Activated CD4-positive, alpha-beta T cell treated with anti-CD3 and anti-CD28 coated beads for 36 hours (primary cell): Measurements from ENCODE around the gene ARHGEF28. TPM values are rescaled to one million over a fixed set of nuclear protein-coding genes. Genes with fewer than 3 reads are reported as not detected.

Source experiments
- ATAC-seq: fragments of 200-7000 bp; cut with Tn5 transposase; one replicate; pipeline ENCODE4 v1.10.0; 2021; ENCODE audit warnings: mild to moderate bottlenecking, moderate library complexity
- CTCF ChIA-PET: fragments of 350-600 bp; sonication (Branson Sonifier 250); formaldehyde crosslinking; loops from one replicate; lab custom pipeline; 2021; ENCODE audit warnings: antibody characterized with exemption; lab: Charles Lee
- POLR2A ChIA-PET: fragments of 350-600 bp; sonication (Branson Sonifier 250); formaldehyde crosslinking; loops from one replicate; lab custom pipeline; 2021; ENCODE audit warnings: antibody characterized with exemption, inconsistent platforms; lab: Charles Lee
- DNase-seq: peaks from one replicate; pipeline ENCODE4 v3.0.0-alpha.2; 2020
- H3K27ac Mint-ChIP-seq: one replicate; pipeline ENCODE4 v1.8.0; 2021; ENCODE audit warnings: mixed read lengths
- H3K27me3 Mint-ChIP-seq: one replicate; pipeline ENCODE4 v1.8.0; 2021; ENCODE audit warnings: mixed read lengths
- H3K36me3 Mint-ChIP-seq: one replicate; pipeline ENCODE4 v1.8.0; 2021; ENCODE audit warnings: low read depth, mixed read lengths
- H3K4me1 Mint-ChIP-seq: one replicate; pipeline ENCODE4 v1.8.0; 2021; ENCODE audit warnings: mixed read lengths
- H3K4me3 Mint-ChIP-seq: one replicate; pipeline ENCODE4 v1.8.0; 2021; ENCODE audit warnings: mild to moderate bottlenecking, moderate library complexity, mixed read lengths
- H3K9me3 Mint-ChIP-seq: one replicate; pipeline ENCODE4 v1.8.0; 2021; ENCODE audit warnings: low read depth, mixed read lengths
- intact Hi-C, 2 experiments: fragments of 100-400 bp; cut with DNase I in 1 of 2; cut with micrococcal nuclease in 1 of 2; formaldehyde crosslinking; loops; one replicate each; pipeline versions ENCODE4 v1.14.2 to v1.15.1; 2022 to 2024; cut with DNase I, micrococcal nuclease
- total RNA-seq, 2 experiments: library from RNA; stranded (reverse); gene quantifications; one replicate each; pipeline ENCODE4 v1.2.3, GENCODE V29; 2021

Gene ARHGEF28
- total RNA-seq, 2 experiments from 2014 or later: 0.02 to 0.18 TPM

- H3K36me3 Mint-ChIP-seq: no peaks in the 10 kb centered on the region
- H3K27ac Mint-ChIP-seq: no peak overlapping the region
- ChIA-PET CTCF (interaction anchor here (1.6 kb wide), 1 partner anchor 56 kb away, joined by 4 read pairs; no protein-coding TSS in a partner anchor), POLR2A (interaction anchor here (0.6 kb wide), 1 partner anchor 422 kb away, joined by 3 read pairs; no protein-coding TSS in a partner anchor)
- intact Hi-C loops: loop anchor here in 1 of 2 experiments (1.0 kb wide), 1 partner anchor 703 kb away; no protein-coding TSS in a partner anchor
- no peak overlapping the region for H3K4me3 Mint-ChIP-seq
- peaks cover 16% of the 10 kb centered on the region for H3K27me3 Mint-ChIP-seq
- ATAC-seq (no peak), DNase-seq (peak; percentile 56)
- peaks cover 5% of the 10 kb centered on the region for H3K9me3 Mint-ChIP-seq
- no peaks in the 10 kb centered on the region for H3K4me1 Mint-ChIP-seq
Measured at GRCh38 chr5:73945505-73945904, 319.5 kb downstream of the ARHGEF28 start.

GRCh38 chr5:73946278-73946677, 320.3 kb downstream of the ARHGEF28 start:
- ChIA-PET CTCF (interaction anchor here (0.6 to 1.6 kb wide), 7 partner anchors 13 to 754 kb away, joined by 3 to 4 read pairs (median 4); no protein-coding TSS in a partner anchor), POLR2A (interaction anchor here (0.6 kb wide), 1 partner anchor 421 kb away, joined by 3 read pairs; no protein-coding TSS in a partner anchor)
- no peak for ATAC-seq
- no peaks in the 10 kb centered on the region for H3K36me3 Mint-ChIP-seq
- H3K27me3 Mint-ChIP-seq: peaks cover 11% of the 10 kb centered on the region
- intact Hi-C loops: no loop called here
- no peak overlapping the region for H3K4me3 Mint-ChIP-seq
- no peak for DNase-seq
- no peak overlapping the region for H3K27ac Mint-ChIP-seq
- H3K4me1 Mint-ChIP-seq: no peaks in the 10 kb centered on the region
- peaks cover 5% of the 10 kb centered on the region for H3K9me3 Mint-ChIP-seq

- DNase-seq (no peak), ATAC-seq (no peak)
- POLR2A ChIA-PET: no interaction called here
- Mint-ChIP-seq H3K36me3 (no peaks in the 10 kb centered on the region), H3K27ac (no peak overlapping the region), H3K4me1 (no peaks in the 10 kb centered on the region), H3K27me3 (peaks cover 9% of the 10 kb centered on the region), H3K4me3 (no peak overlapping the region), H3K9me3 (peaks cover 5% of the 10 kb centered on the region)
- CTCF ChIA-PET: interaction anchor here (0.6 to 1.6 kb wide), 5 partner anchors 40 to 754 kb away, joined by 3 to 4 read pairs (median 4); no protein-coding TSS in a partner anchor
- intact Hi-C loops: no loop called here
Measured at GRCh38 chr5:73946919-73947602, 321.1 kb downstream of the ARHGEF28 start.

- Mint-ChIP-seq H3K36me3 (no peaks in the 10 kb centered on the region), H3K4me3 (no peak overlapping the region), H3K9me3 (peaks cover 5% of the 10 kb centered on the region), H3K27me3 (peaks cover 9% of the 10 kb centered on the region), H3K4me1 (no peaks in the 10 kb centered on the region), H3K27ac (no peak overlapping the region)
- POLR2A ChIA-PET: no interaction called here
- CTCF ChIA-PET: interaction anchor here (0.6 kb wide), 1 partner anchor 55 kb away, joined by 3 read pairs; no protein-coding TSS in a partner anchor
- ATAC-seq: no peak
- DNase-seq: no peak
- intact Hi-C loops: no loop called here
Measured at GRCh38 chr5:73947906-73948640, 322.1 kb downstream of the ARHGEF28 start.

GRCh38 chr5:73948720-73949119, 322.7 kb downstream of the ARHGEF28 start:
- no peaks in the 10 kb centered on the region for H3K4me1 Mint-ChIP-seq
- H3K9me3 Mint-ChIP-seq: peaks cover 5% of the 10 kb centered on the region
- ATAC-seq (no peak), DNase-seq (no peak)
- peaks cover 9% of the 10 kb centered on the region for H3K27me3 Mint-ChIP-seq
- H3K27ac Mint-ChIP-seq: no peak overlapping the region
- ChIA-PET CTCF (no interaction called here), POLR2A (no interaction called here)
- intact Hi-C loops: no loop called here
- no peaks in the 10 kb centered on the region for H3K36me3 Mint-ChIP-seq
- H3K4me3 Mint-ChIP-seq: no peak overlapping the region

GRCh38 chr5:73950441-73950873, 324.5 kb downstream of the ARHGEF28 start:
- H3K9me3 Mint-ChIP-seq: no peaks in the 10 kb centered on the region
- no peaks in the 10 kb centered on the region for H3K4me1 Mint-ChIP-seq
- no peaks in the 10 kb centered on the region for H3K36me3 Mint-ChIP-seq
- CTCF ChIA-PET: no interaction called here
- no peak for ATAC-seq
- H3K4me3 Mint-ChIP-seq: no peak overlapping the region
- DNase-seq: no peak
- POLR2A ChIA-PET: no interaction called here
- no peak overlapping the region for H3K27ac Mint-ChIP-seq
- peaks cover 7% of the 10 kb centered on the region for H3K27me3 Mint-ChIP-seq
- intact Hi-C loops: no loop called here

- intact Hi-C loops: no loop called here
- H3K27me3 Mint-ChIP-seq: peaks cover 7% of the 10 kb centered on the region
- H3K27ac Mint-ChIP-seq: no peak overlapping the region
- CTCF ChIA-PET: no interaction called here
- DNase-seq (no peak), ATAC-seq (no peak)
- H3K9me3 Mint-ChIP-seq: no peaks in the 10 kb centered on the region
- no peak overlapping the region for H3K4me3 Mint-ChIP-seq
- POLR2A ChIA-PET: no interaction called here
- no peaks in the 10 kb centered on the region for H3K36me3 Mint-ChIP-seq
- H3K4me1 Mint-ChIP-seq: no peaks in the 10 kb centered on the region
Measured at GRCh38 chr5:73950912-73951430, 325.0 kb downstream of the ARHGEF28 start.

GRCh38 chr5:73952872-73953271, 326.9 kb downstream of the ARHGEF28 start:
- H3K36me3 Mint-ChIP-seq: no peaks in the 10 kb centered on the region
- no peaks in the 10 kb centered on the region for H3K9me3 Mint-ChIP-seq
- H3K27ac Mint-ChIP-seq: no peak overlapping the region
- H3K27me3 Mint-ChIP-seq: peaks cover 13% of the 10 kb centered on the region
- DNase-seq: no peak
- ATAC-seq: no peak
- no peaks in the 10 kb centered on the region for H3K4me1 Mint-ChIP-seq
- intact Hi-C loops: no loop called here
- CTCF ChIA-PET: no interaction called here
- POLR2A ChIA-PET: no interaction called here
- no peak overlapping the region for H3K4me3 Mint-ChIP-seq

- CTCF ChIA-PET: interaction anchor here (0.6 kb wide), 1 partner anchor 204 kb away, joined by 3 read pairs; no protein-coding TSS in a partner anchor
- ATAC-seq (no peak), DNase-seq (no peak)
- H3K36me3 Mint-ChIP-seq: no peaks in the 10 kb centered on the region
- H3K27ac Mint-ChIP-seq: no peak overlapping the region
- H3K9me3 Mint-ChIP-seq: no peaks in the 10 kb centered on the region
- POLR2A ChIA-PET: no interaction called here
- H3K27me3 Mint-ChIP-seq: peaks cover 11% of the 10 kb centered on the region
- no peak overlapping the region for H3K4me3 Mint-ChIP-seq
- no peaks in the 10 kb centered on the region for H3K4me1 Mint-ChIP-seq
- intact Hi-C loops: no loop called here
Measured at GRCh38 chr5:73954381-73954780, 328.4 kb downstream of the ARHGEF28 start.

GRCh38 chr5:73955271-73955846, 329.4 kb downstream of the ARHGEF28 start:
- intact Hi-C loops: no loop called here
- Mint-ChIP-seq H3K27ac (no peak overlapping the region), H3K9me3 (no peaks in the 10 kb centered on the region), H3K27me3 (peaks cover 15% of the 10 kb centered on the region), H3K4me3 (no peak overlapping the region), H3K4me1 (no peaks in the 10 kb centered on the region), H3K36me3 (no peaks in the 10 kb centered on the region)
- DNase-seq (no peak), ATAC-seq (no peak)
- POLR2A ChIA-PET: no interaction called here
- CTCF ChIA-PET: interaction anchor here (1.1 kb wide), 1 partner anchor 21 kb away, joined by 4 read pairs; no protein-coding TSS in a partner anchor

- H3K4me1 Mint-ChIP-seq: no peaks in the 10 kb centered on the region
- peaks cover 22% of the 10 kb centered on the region for H3K27me3 Mint-ChIP-seq
- H3K4me3 Mint-ChIP-seq: no peak overlapping the region
- no peaks in the 10 kb centered on the region for H3K9me3 Mint-ChIP-seq
- ChIA-PET POLR2A (no interaction called here), CTCF (interaction anchor here (1.0 kb wide), 1 partner anchor 18 kb away, joined by 3 read pairs; no protein-coding TSS in a partner anchor)
- no peak for DNase-seq
- no peaks in the 10 kb centered on the region for H3K36me3 Mint-ChIP-seq
- H3K27ac Mint-ChIP-seq: no peak overlapping the region
- intact Hi-C loops: no loop called here
- ATAC-seq: no peak
Measured at GRCh38 chr5:73957397-73958001, 331.5 kb downstream of the ARHGEF28 start.
